WTC11 (cell line): Measurements from ENCODE around the gene CNOT6L. TPM values are rescaled to one million over a fixed set of nuclear protein-coding genes. Genes with fewer than 3 reads are reported as not detected.
"Not testable (repeated sequence)": the region's sequence is repeated elsewhere in the genome, so short reads cannot be mapped to it uniquely, and the experiment has no call there.

Experiments used
- ATAC-seq: fragments of 200-7000 bp; cut with Tn5 transposase; 2 replicates; pipeline ENCODE4 v1.10.0; 2021; ENCODE audit warnings: mild to moderate bottlenecking, moderate library complexity
- CTCF ChIA-PET: fragments of 300-600 bp; sonication (Branson Sonifier 250); formaldehyde crosslinking; loops from one replicate; lab custom pipeline; 2021; ENCODE audit warnings: antibody characterized with exemption; lab: Charles Lee
- POLR2A ChIA-PET: fragments of 350-600 bp; sonication (Branson Sonifier 250); formaldehyde crosslinking; loops from one replicate; lab custom pipeline; 2021; ENCODE audit warnings: antibody characterized with exemption; lab: Charles Lee
- DNase-seq: peaks from one replicate; pipeline ENCODE4 v3.0.0; 2021; ENCODE audit warnings: low spot score
- H3K27ac Mint-ChIP-seq: 2 replicates; pipeline ENCODE4 v1.8.0; 2021; ENCODE audit warnings: mixed read lengths
- H3K27me3 Mint-ChIP-seq: 2 replicates; pipeline ENCODE4 v1.8.0; 2021; ENCODE audit warnings: low read depth, mild to moderate bottlenecking, moderate library complexity, mixed read lengths
- H3K36me3 Mint-ChIP-seq: 2 replicates; pipeline ENCODE4 v1.8.0; 2021; ENCODE audit warnings: mixed read lengths
- H3K4me1 Mint-ChIP-seq: 2 replicates; pipeline ENCODE4 v1.8.0; 2022; ENCODE audit warnings: mixed read lengths
- H3K4me3 Mint-ChIP-seq: 2 replicates; pipeline ENCODE4 v1.8.0; 2021; ENCODE audit warnings: mild to moderate bottlenecking, moderate library complexity, mixed read lengths
- H3K9me3 Mint-ChIP-seq: 2 replicates; pipeline ENCODE4 v1.8.0; 2021; ENCODE audit warnings: mixed read lengths
- CREB1 ChIP-seq: sonication (generic); formaldehyde crosslinking; IDR thresholded peaks from 2 replicates; pipeline ENCODE4 v1.8.0; 2023; ENCODE audit warnings: mild to moderate bottlenecking, missing genetic modification reagents
- HMGA2 ChIP-seq: fragments of 250-450 bp; sonication (Bioruptor Pico); IDR thresholded peaks from 2 replicates; pipeline ENCODE4 v1.4.0; 2021; ENCODE audit warnings: mild to moderate bottlenecking, moderate library complexity
- IRF1 ChIP-seq: sonication (generic); formaldehyde crosslinking; IDR thresholded peaks from 2 replicates; pipeline ENCODE4 v1.8.0; 2023; ENCODE audit warnings: missing genetic modification reagents
- IRF2 ChIP-seq: sonication (generic); formaldehyde crosslinking; IDR thresholded peaks from 2 replicates; pipeline ENCODE4 v1.8.0; 2022; ENCODE audit warnings: low read depth, missing genetic modification reagents, borderline replicate concordance
- JAZF1 ChIP-seq: fragments of 250-450 bp; sonication (Bioruptor Pico); IDR thresholded peaks from 2 replicates; pipeline ENCODE4 v1.9.0; 2021; ENCODE audit warnings: moderate library complexity, mild to moderate bottlenecking, inconsistent platforms
- MXD4 ChIP-seq: fragments of 250-450 bp; sonication (Bioruptor Pico); IDR thresholded peaks from 2 replicates; pipeline ENCODE4 v1.8.0; 2021; ENCODE audit warnings: mild to moderate bottlenecking, moderate library complexity, borderline replicate concordance
- NFYB ChIP-seq: sonication (generic); formaldehyde crosslinking; conservative IDR thresholded peaks from 2 replicates; pipeline ENCODE4 v1.8.0; 2022; ENCODE audit warnings: low read depth, missing genetic modification reagents
- NR3C1 ChIP-seq: sonication (generic); formaldehyde crosslinking; conservative IDR thresholded peaks from 2 replicates; pipeline ENCODE4 v1.8.1; 2023; ENCODE audit warnings: low read depth, mild to moderate bottlenecking, missing genetic modification reagents
- SMAD4 ChIP-seq: sonication (generic); formaldehyde crosslinking; IDR thresholded peaks from 2 replicates; pipeline ENCODE4 v1.8.0; 2022; ENCODE audit warnings: mild to moderate bottlenecking, missing genetic modification reagents
- TEAD4 ChIP-seq: sonication (generic); formaldehyde crosslinking; IDR thresholded peaks from 2 replicates; pipeline ENCODE4 v1.8.0; 2022; ENCODE audit warnings: mild to moderate bottlenecking, missing genetic modification reagents
- ZNF121 ChIP-seq: sonication (generic); formaldehyde crosslinking; IDR thresholded peaks from 2 replicates; pipeline ENCODE4 v1.8.0; 2023; ENCODE audit warnings: missing genetic modification reagents
- ZNF138 ChIP-seq: sonication (generic); formaldehyde crosslinking; conservative IDR thresholded peaks from 2 replicates; pipeline ENCODE4 v1.8.1; 2022; ENCODE audit warnings: mild to moderate bottlenecking, moderate library complexity, missing genetic modification reagents
- ZNF396 ChIP-seq: fragments of 250-450 bp; sonication (Bioruptor Pico); IDR thresholded peaks from 2 replicates; pipeline ENCODE4 v1.8.0; 2021; ENCODE audit warnings: mild to moderate bottlenecking, moderate library complexity, borderline replicate concordance
- ZNF416 ChIP-seq: fragments of 250-450 bp; sonication (Bioruptor Pico); IDR thresholded peaks from 2 replicates; pipeline ENCODE4 v1.9.0; 2021; ENCODE audit warnings: mild to moderate bottlenecking, inconsistent platforms
- total RNA-seq: library from RNA; stranded (reverse); gene quantifications from 3 replicates; pipeline ENCODE4 v1.2.3, GENCODE V29; 2021
- TF ChIP-seq, protein P1 (sequence below): sonication (generic); formaldehyde crosslinking; IDR thresholded peaks from 2 replicates; pipeline ENCODE4 v1.8.1; 2023; ENCODE audit warnings: mild to moderate bottlenecking, moderate library complexity, missing genetic modification reagents
- TF ChIP-seq, protein P2 (sequence below): sonication (generic); formaldehyde crosslinking; IDR thresholded peaks from 2 replicates; pipeline ENCODE4 v1.8.0; 2022; ENCODE audit warnings: mild to moderate bottlenecking, missing genetic modification reagents

Gene CNOT6L
- total RNA-seq, 1 experiment from 2014 or later = 21.6 TPM

DNA sequence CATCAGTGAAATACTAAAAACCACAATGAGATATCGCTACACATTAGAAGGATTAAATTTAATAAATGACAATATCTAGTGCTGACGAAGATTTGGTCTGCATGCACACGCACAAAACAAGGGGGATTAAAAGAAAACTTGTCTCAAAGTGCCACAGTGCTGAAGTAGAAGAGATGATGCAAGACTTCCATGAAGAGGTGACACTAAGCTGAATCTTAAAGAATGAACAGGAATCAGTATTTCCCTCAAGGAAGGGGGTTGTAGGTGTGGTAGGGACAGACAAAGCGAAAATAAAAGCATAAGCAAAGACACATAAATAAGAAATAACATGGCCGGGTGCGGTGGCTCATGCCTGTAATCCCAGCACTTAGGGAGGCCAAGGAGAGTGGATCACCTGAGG lies 33.5 kb downstream of the CNOT6L start (continued):
- TF ChIP-seq CREB1 (no peak), SMAD4 (no peak)
- TF ChIP-seq, protein P1, sequence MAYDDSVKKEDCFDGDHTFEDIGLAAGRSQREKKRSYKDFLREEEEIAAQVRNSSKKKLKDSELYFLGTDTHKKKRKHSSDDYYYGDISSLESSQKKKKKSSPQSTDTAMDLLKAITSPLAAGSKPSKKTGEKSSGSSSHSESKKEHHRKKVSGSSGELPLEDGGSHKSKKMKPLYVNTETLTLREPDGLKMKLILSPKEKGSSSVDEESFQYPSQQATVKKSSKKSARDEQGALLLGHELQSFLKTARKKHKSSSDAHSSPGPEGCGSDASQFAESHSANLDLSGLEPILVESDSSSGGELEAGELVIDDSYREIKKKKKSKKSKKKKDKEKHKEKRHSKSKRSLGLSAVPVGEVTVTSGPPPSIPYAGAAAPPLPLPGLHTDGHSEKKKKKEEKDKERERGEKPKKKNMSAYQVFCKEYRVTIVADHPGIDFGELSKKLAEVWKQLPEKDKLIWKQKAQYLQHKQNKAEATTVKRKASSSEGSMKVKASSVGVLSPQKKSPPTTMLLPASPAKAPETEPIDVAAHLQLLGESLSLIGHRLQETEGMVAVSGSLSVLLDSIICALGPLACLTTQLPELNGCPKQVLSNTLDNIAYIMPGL (CRISPR knock-in tag) = no peak

- CTCF ChIA-PET = no interaction called here
- Mint-ChIP-seq H3K36me3 (no peaks in the 10 kb centered on the region; the same call in 1 of the 2 replicates), H3K27ac (no peak overlapping the region), H3K4me1 (peaks cover 3% of the 10 kb centered on the region; the same call in 1 of the 2 replicates), H3K9me3 (no peaks in the 10 kb centered on the region), H3K4me3 (no peak overlapping the region), H3K27me3 (no peaks in the 10 kb centered on the region)
- no peak for ATAC-seq
- POLR2A ChIA-PET = interaction anchor here (0.7 kb wide), 1 partner anchor 65 kb away, joined by 3 read pairs; no protein-coding TSS in a partner anchor
- TF ChIP-seq NFYB (CRISPR knock-in tag) (no peak), NR3C1 (CRISPR knock-in tag) (no peak), MXD4 (no peak), ZNF416 (no peak), HMGA2 (CRISPR knock-in tag) (no peak), ZNF396 (CRISPR knock-in tag) (no peak), TEAD4 (CRISPR knock-in tag) (no peak), IRF1 (CRISPR knock-in tag) (no peak)
- TF ChIP-seq, protein P2, sequence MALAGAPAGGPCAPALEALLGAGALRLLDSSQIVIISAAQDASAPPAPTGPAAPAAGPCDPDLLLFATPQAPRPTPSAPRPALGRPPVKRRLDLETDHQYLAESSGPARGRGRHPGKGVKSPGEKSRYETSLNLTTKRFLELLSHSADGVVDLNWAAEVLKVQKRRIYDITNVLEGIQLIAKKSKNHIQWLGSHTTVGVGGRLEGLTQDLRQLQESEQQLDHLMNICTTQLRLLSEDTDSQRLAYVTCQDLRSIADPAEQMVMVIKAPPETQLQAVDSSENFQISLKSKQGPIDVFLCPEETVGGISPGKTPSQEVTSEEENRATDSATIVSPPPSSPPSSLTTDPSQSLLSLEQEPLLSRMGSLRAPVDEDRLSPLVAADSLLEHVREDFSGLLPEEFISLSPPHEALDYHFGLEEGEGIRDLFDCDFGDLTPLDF (CRISPR knock-in tag) = no peak
- TF ChIP-seq, protein P1 (CRISPR knock-in tag) = no peak
- no peak for DNase-seq
Measured at GRCh38 chr4:77783895-77784294, 35.3 kb downstream of the CNOT6L start.

GRCh38 chr4:77782102-77782835 lies 36.9 kb downstream of the CNOT6L start:
- H3K9me3 Mint-ChIP-seq = no peaks in the 10 kb centered on the region
- no peak for ATAC-seq
- no peak for DNase-seq
- POLR2A ChIA-PET = no interaction called here
- CTCF ChIA-PET = interaction anchor here (0.6 kb wide), 1 partner anchor 50 kb away, joined by 3 read pairs; no protein-coding TSS in a partner anchor
- no peaks in the 10 kb centered on the region; the same call in 1 of the 2 replicates for H3K36me3 Mint-ChIP-seq
- peaks cover 6% of the 10 kb centered on the region for H3K4me1 Mint-ChIP-seq
- H3K27me3 Mint-ChIP-seq = no peaks in the 10 kb centered on the region
- no peak overlapping the region for H3K4me3 Mint-ChIP-seq
- TF ChIP-seq ZNF416 (no peak), JAZF1 (CRISPR knock-in tag) (no peak), IRF2 (CRISPR knock-in tag) (no peak), ZNF138 (CRISPR knock-in tag) (no peak)
- no peak overlapping the region for H3K27ac Mint-ChIP-seq

DNA sequence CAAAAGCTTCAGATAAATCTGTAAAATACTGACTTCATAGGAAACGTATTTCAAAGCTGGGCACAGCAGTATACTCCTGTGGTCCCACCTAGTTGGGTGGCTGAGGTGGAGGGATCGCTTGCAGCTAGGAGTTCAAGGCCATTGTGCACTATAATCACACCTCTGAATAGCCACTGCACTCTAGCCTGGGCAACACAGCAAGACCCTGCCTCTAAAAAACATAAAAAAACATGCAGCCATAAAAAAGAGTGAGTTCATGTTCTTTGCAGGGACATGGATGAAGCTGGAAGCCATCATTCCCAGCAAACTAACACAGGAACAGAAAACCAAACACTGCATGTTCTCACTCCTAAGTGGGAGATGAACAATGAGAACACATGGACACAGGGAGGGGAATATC lies 38.4 kb downstream of the CNOT6L start:
- H3K36me3 Mint-ChIP-seq, CTCF ChIA-PET, H3K4me3 Mint-ChIP-seq, H3K27me3 Mint-ChIP-seq, H3K9me3 Mint-ChIP-seq, DNase-seq: not testable (repeated sequence)
- H3K4me1 Mint-ChIP-seq = peaks cover 15% of the 10 kb centered on the region
- TF ChIP-seq ZNF121 (CRISPR knock-in tag) = peak; percentile 69
- TF ChIP-seq, all 79 proteins: peak for 1; not testable (repeated sequence) for 78
- H3K27ac Mint-ChIP-seq, ATAC-seq, POLR2A ChIA-PET: not testable (repeated sequence)
